ENCODE measurements around the gene CERS2. TPM values are rescaled to one million over a fixed set of nuclear protein-coding genes. Genes with fewer than 3 reads are reported as not detected.
A peak's percentile ranks its signal among the peaks of the same experiment; 100 is the strongest.

The CERS2 gene
- total and polyA plus RNA-seq, 2 of the 13 experiments (the other 11 are each of a cell fraction or from before 2014, with no cell fraction given): 269 to 298 TPM

DNA sequence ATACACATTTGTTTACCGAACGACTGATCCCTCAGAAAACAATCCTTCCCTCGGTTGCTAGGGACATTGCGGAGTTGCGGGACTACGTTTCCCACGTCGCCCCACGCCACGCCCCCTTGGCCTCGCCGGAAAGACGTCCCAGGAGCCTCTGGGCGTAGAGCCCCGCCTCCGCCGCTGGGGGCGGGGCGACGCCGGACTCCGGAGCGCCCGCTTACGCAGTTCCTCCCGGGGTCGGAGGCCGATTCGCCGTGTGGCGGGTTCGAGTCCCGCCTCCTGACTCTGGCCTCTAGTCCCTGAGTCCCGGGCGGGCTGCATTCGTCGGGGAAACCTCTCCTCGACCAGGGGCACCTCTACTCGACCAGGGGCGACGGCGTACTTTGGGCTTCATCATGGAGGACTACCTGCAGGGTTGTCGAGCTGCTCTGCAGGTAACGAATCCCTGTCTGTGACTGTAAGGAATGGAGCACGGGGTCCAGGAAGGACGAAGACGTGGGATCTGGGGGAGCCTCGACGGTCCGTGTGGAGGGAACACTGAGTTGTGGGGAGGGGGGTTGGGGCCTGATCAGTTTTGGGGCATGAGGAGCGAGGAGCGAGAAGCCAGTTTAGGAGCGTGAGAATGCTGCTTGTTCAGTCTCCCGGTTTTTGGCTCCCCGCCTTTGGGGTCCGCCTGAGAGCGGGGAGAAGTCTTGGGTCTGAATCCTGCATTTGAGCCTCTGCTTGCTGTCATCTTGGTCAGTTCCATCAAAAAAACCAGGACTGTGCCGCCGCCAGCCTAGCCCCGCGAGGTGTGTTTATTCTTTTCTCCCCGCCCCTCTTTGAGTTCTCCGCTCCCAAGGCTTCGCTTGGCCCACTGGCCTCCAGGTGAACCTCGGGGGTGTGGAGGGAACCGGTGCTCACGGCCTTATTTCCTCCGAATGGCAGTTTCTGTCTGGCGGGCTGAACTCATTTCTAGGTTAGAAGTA, 33.9 kb upstream of the CERS2 start, which contains the start of gene PRUNE1 (continued):
- TF ChIP-seq, protein P1, sequence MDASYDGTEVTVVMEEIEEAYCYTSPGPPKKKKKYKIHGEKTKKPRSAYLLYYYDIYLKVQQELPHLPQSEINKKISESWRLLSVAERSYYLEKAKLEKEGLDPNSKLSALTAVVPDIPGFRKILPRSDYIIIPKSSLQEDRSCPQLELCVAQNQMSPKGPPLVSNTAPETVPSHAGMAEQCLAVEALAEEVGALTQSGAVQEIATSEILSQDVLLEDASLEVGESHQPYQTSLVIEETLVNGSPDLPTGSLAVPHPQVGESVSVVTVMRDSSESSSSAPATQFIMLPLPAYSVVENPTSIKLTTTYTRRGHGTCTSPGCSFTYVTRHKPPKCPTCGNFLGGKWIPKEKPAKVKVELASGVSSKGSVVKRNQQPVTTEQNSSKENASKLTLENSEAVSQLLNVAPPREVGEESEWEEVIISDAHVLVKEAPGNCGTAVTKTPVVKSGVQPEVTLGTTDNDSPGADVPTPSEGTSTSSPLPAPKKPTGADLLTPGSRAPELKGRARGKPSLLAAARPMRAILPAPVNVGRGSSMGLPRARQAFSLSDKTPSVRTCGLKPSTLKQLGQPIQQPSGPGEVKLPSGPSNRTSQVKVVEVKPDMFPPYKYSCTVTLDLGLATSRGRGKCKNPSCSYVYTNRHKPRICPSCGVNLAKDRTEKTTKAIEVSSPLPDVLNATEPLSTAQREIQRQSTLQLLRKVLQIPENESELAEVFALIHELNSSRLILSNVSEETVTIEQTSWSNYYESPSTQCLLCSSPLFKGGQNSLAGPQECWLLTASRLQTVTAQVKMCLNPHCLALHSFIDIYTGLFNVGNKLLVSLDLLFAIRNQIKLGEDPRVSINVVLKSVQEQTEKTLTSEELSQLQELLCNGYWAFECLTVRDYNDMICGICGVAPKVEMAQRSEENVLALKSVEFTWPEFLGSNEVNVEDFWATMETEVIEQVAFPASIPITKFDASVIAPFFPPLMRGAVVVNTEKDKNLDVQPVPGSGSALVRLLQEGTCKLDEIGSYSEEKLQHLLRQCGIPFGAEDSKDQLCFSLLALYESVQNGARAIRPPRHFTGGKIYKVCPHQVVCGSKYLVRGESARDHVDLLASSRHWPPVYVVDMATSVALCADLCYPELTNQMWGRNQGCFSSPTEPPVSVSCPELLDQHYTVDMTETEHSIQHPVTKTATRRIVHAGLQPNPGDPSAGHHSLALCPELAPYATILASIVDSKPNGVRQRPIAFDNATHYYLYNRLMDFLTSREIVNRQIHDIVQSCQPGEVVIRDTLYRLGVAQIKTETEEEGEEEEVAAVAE (CRISPR knock-in tag; IDR thresholded peaks at IDR 0.05; ENCODE audit: borderline replicate concordance): no peak; the same call in 1 of the 2 replicates
- TF ChIP-seq, protein P2, sequence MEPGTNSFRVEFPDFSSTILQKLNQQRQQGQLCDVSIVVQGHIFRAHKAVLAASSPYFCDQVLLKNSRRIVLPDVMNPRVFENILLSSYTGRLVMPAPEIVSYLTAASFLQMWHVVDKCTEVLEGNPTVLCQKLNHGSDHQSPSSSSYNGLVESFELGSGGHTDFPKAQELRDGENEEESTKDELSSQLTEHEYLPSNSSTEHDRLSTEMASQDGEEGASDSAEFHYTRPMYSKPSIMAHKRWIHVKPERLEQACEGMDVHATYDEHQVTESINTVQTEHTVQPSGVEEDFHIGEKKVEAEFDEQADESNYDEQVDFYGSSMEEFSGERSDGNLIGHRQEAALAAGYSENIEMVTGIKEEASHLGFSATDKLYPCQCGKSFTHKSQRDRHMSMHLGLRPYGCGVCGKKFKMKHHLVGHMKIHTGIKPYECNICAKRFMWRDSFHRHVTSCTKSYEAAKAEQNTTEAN (CRISPR knock-in tag; conservative IDR thresholded peaks at IDR 0.05): 0 out of 2 replicates have a peak, but pooled peaks have one; percentile 62
- 0 out of 2 replicates have a peak, but pooled peaks have one; percentile 42 for TF ChIP-seq NPAS2 (CRISPR knock-in tag; IDR thresholded peaks at IDR 0.05; ENCODE audit: borderline replicate concordance)
- TF ChIP-seq, protein P3, sequence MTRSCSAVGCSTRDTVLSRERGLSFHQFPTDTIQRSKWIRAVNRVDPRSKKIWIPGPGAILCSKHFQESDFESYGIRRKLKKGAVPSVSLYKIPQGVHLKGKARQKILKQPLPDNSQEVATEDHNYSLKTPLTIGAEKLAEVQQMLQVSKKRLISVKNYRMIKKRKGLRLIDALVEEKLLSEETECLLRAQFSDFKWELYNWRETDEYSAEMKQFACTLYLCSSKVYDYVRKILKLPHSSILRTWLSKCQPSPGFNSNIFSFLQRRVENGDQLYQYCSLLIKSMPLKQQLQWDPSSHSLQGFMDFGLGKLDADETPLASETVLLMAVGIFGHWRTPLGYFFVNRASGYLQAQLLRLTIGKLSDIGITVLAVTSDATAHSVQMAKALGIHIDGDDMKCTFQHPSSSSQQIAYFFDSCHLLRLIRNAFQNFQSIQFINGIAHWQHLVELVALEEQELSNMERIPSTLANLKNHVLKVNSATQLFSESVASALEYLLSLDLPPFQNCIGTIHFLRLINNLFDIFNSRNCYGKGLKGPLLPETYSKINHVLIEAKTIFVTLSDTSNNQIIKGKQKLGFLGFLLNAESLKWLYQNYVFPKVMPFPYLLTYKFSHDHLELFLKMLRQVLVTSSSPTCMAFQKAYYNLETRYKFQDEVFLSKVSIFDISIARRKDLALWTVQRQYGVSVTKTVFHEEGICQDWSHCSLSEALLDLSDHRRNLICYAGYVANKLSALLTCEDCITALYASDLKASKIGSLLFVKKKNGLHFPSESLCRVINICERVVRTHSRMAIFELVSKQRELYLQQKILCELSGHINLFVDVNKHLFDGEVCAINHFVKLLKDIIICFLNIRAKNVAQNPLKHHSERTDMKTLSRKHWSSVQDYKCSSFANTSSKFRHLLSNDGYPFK (CRISPR knock-in tag; IDR thresholded peaks at IDR 0.05; ENCODE audit: borderline replicate concordance): peak; percentile 87; the same call in 1 of the 2 replicates
- TF ChIP-seq, protein P4, sequence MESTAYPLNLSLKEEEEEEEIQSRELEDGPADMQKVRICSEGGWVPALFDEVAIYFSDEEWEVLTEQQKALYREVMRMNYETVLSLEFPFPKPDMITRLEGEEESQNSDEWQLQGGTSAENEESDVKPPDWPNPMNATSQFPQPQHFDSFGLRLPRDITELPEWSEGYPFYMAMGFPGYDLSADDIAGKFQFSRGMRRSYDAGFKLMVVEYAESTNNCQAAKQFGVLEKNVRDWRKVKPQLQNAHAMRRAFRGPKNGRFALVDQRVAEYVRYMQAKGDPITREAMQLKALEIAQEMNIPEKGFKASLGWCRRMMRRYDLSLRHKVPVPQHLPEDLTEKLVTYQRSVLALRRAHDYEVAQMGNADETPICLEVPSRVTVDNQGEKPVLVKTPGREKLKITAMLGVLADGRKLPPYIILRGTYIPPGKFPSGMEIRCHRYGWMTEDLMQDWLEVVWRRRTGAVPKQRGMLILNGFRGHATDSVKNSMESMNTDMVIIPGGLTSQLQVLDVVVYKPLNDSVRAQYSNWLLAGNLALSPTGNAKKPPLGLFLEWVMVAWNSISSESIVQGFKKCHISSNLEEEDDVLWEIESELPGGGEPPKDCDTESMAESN (CRISPR knock-in tag; conservative IDR thresholded peaks at IDR 0.05): peak; percentile 56; the same call in 1 of the 2 replicates
- TF ChIP-seq, protein P5, sequence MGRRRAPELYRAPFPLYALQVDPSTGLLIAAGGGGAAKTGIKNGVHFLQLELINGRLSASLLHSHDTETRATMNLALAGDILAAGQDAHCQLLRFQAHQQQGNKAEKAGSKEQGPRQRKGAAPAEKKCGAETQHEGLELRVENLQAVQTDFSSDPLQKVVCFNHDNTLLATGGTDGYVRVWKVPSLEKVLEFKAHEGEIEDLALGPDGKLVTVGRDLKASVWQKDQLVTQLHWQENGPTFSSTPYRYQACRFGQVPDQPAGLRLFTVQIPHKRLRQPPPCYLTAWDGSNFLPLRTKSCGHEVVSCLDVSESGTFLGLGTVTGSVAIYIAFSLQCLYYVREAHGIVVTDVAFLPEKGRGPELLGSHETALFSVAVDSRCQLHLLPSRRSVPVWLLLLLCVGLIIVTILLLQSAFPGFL (CRISPR knock-in tag; IDR thresholded peaks at IDR 0.05): no peak
- TF ChIP-seq ATAD3A (CRISPR knock-in tag; IDR thresholded peaks at IDR 0.05): no peak
- TF ChIP-seq POLR2A (IDR thresholded peaks at IDR 0.05; ENCODE audit: insufficient read depth in 1 of 2, low read depth in 2 of 2, low read length in 2 of 2): peak; percentile 45 to 54
- TF ChIP-seq TBL1XR1 (IDR thresholded peaks at IDR 0.05; ENCODE audit: borderline replicate concordance, low read length, partially characterized antibody): peak; percentile 5
- TF ChIP-seq ZNF20 (CRISPR knock-in tag; IDR thresholded peaks at IDR 0.05): no peak
- TF ChIP-seq KAT2B (IDR thresholded peaks at IDR 0.05; ENCODE audit: borderline replicate concordance, low read depth, low read length): no peak
- TF ChIP-seq SUZ12 (IDR thresholded peaks at IDR 0.05; ENCODE audit: low read depth, low read length): peak; percentile 37; the same call in 1 of the 2 replicates
- TF ChIP-seq ZNF337 (CRISPR knock-in tag; IDR thresholded peaks at IDR 0.05; ENCODE audit: borderline replicate concordance, low read depth): peak; percentile 61; the same call in 1 of the 2 replicates
- peak; percentile 34; the same call in 1 of the 2 replicates for TF ChIP-seq ZNF263 (CRISPR knock-in tag; IDR thresholded peaks at IDR 0.05)
- TF ChIP-seq POLR2AphosphoS5 (IDR thresholded peaks at IDR 0.05; ENCODE audit: low read depth, low read length): peak; percentile 34; the same call in 1 of the 2 replicates
